Right lobe of liver (tissue), 4 donors: ENCODE measurements around the gene METAP1.

Source experiments
- CTCF ChIP-seq, 4 donors: fragments of 200-600 bp in 3 of 4; fragments of 450-650 bp in 1 of 4; IDR thresholded peaks; one replicate each; pipeline versions ENCODE4 v1.5.1 to v1.8.0; 2016 to 2022; ENCODE audit warnings: antibody characterized with exemption in 4 of 4, mild to moderate bottlenecking in 2 of 4
- POLR2A ChIP-seq: fragments of 450-650 bp; IDR thresholded peaks from one replicate; pipeline ENCODE4 v1.6.1; 2017; ENCODE audit warnings: antibody characterized with exemption, mild to moderate bottlenecking
- donor health status: DM: no; HTN: no; CAD: no.
- donor health status: DM: no; HTN: no; CAD: no.
- donor health status: DM: no; HTN: yes; CAD: no.

GRCh38 chr4:98997166-98997565, 1.6 kb downstream of the METAP1 start:
- TF ChIP-seq CTCF (IDR thresholded peaks at IDR 0.05), result no peak
- TF ChIP-seq POLR2A, result no peak
